GM18909 (cell line): Measurements from ENCODE around the gene ACCSL.

Source experiments
- ATAC-seq: cut with Tn5 transposase; IDR thresholded peaks from one replicate; pipeline ENCODE4 v1.9.1; 2021; ENCODE audit warnings: mild to moderate bottlenecking; ENCODE audit not compliant: unreplicated experiment, poor library complexity

The ACCSL gene

GRCh38 chr11:44094260-44094868, 46.6 kb downstream of the ACCSL start:
- ATAC-seq = peak; percentile 45

GRCh38 chr11:44095506-44096359, 48.0 kb downstream of the ACCSL start, which contains the start of gene EXT2:
TSS of gene EXT2 (plus strand) at chr11:44095678. CDS start at chr11:44107713, 12,035 bp downstream.
- peak; percentile 94 for ATAC-seq

GRCh38 chr11:44096360-44097185, 48.8 kb downstream of the ACCSL start:
- ATAC-seq = no peak

DNA sequence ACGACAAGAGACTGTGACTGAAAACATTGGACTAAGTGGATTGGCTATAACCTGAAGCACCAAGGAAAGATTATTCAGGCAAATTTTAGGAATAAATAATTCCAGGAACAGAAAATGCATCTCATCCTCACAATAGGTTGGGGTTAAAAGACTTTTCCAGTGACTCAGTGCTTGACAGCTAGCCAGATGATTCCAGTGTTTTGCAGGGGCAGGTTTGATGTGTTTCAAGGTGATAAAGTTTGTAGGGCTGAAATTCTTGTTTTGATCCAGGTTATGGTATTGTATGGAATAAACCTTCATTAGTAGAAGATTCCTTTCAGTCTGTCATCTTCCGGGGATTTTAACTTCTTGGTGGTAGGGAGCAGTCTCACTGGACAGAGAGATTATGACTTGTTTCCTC, 50.0 kb downstream of the ACCSL start:
- ATAC-seq = no peak

- no peak for ATAC-seq
Observed at GRCh38 chr11:44101098-44101497, 53.3 kb downstream of the ACCSL start.

DNA sequence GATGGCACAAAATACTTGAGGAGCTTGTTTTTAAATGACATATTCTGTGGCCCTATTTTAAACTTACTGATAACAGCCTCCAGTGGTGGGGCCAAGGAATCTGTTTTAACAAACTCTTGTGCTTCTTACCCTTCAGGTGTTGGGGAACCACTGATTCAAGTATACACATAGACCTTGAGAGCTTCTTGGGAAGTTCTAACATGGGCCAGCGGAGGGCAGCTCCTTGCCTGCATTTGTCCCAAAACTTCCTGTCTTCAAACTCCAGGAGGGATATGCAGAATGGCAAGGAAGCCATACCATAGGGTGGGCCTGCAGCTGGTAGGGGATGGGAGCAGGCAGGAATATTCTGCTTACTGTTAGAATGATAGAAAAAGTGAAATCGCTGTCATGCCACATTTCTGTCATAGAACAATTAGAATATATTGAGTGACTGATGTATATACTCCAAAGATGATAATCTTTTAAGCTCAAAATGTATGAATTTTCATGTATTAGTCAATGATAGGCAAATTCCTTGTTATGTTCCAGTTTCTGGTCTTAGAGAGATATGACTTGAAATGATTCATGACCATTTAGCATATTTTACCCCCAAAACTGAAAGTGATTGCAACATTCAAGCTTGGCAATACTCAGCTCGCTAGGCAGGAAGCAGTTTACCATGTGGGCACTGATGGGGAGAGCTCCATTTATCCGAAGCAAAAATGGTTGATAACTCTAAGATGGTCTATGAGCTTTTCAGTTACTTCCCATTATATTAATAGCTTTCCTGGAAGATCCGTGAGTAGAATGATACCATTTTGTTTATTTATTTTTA, 56.9 kb downstream of the ACCSL start:
- no peak for ATAC-seq

GRCh38 chr11:44108260-44108659, 60.5 kb downstream of the ACCSL start:
- no peak for ATAC-seq
